Measurements from ENCODE around the gene TMEM95. TPM values are rescaled to one million over a fixed set of nuclear protein-coding genes. Genes with fewer than 3 reads are reported as not detected.
A peak's percentile ranks its signal among the peaks of the same experiment; 100 is the strongest.

The TMEM95 gene
- total RNA-seq, 6 experiments from 2014 or later = not detected

- Mint-ChIP-seq H3K27me3 (ENCODE audit: insufficient read depth) (peaks cover 21% of the 10 kb centered on the region), H3K27ac (peak within 1 kb of the TSS; percentile 78), H3K9me3 (no peaks in the 10 kb centered on the region), H3K4me3 (peak within 1 kb of the TSS; percentile 87), H3K36me3 (ENCODE audit: low read depth) (peaks cover 52% of the 10 kb centered on the region), H3K4me1 (ENCODE audit: low read depth) (peaks cover 50% of the 10 kb centered on the region)
- peak; percentile 69 for DNase-seq
- no peak for TF ChIP-seq CTCF (IDR thresholded peaks at IDR 0.05)
Observed at GRCh38 chr17:7314719-7315569, 40.0 kb upstream of the TMEM95 start, which contains the start of gene GPS2. Gene GPS2, minus strand, starts transcription at chr17:7315360. Its CDS starts 308 bp downstream, at chr17:7315052.

- no peak for DNase-seq
- H3K27ac Mint-ChIP-seq = peak overlapping the region; percentile 74
- H3K4me3 Mint-ChIP-seq = peak overlapping the region; percentile 87
- no peak for TF ChIP-seq CTCF (IDR thresholded peaks at IDR 0.05)
- H3K4me1 Mint-ChIP-seq (ENCODE audit: low read depth) = peaks cover 43% of the 10 kb centered on the region
- H3K27me3 Mint-ChIP-seq (ENCODE audit: insufficient read depth) = peaks cover 17% of the 10 kb centered on the region
- H3K9me3 Mint-ChIP-seq = no peaks in the 10 kb centered on the region
- H3K36me3 Mint-ChIP-seq (ENCODE audit: low read depth) = peaks cover 45% of the 10 kb centered on the region
Observed at GRCh38 chr17:7315570-7316235, 39.3 kb upstream of the TMEM95 start.

- H3K4me1 Mint-ChIP-seq (ENCODE audit: low read depth) = peaks cover 30% of the 10 kb centered on the region
- H3K36me3 Mint-ChIP-seq (ENCODE audit: low read depth) = peaks cover 42% of the 10 kb centered on the region
- no peak for TF ChIP-seq CTCF (IDR thresholded peaks at IDR 0.05)
- H3K9me3 Mint-ChIP-seq = no peaks in the 10 kb centered on the region
- H3K4me3 Mint-ChIP-seq = no peak overlapping the region
- no peak overlapping the region for H3K27ac Mint-ChIP-seq
- no peak for DNase-seq
- H3K27me3 Mint-ChIP-seq (ENCODE audit: insufficient read depth) = peaks cover 17% of the 10 kb centered on the region
Observed at GRCh38 chr17:7317161-7317803, 37.7 kb upstream of the TMEM95 start.

DNA sequence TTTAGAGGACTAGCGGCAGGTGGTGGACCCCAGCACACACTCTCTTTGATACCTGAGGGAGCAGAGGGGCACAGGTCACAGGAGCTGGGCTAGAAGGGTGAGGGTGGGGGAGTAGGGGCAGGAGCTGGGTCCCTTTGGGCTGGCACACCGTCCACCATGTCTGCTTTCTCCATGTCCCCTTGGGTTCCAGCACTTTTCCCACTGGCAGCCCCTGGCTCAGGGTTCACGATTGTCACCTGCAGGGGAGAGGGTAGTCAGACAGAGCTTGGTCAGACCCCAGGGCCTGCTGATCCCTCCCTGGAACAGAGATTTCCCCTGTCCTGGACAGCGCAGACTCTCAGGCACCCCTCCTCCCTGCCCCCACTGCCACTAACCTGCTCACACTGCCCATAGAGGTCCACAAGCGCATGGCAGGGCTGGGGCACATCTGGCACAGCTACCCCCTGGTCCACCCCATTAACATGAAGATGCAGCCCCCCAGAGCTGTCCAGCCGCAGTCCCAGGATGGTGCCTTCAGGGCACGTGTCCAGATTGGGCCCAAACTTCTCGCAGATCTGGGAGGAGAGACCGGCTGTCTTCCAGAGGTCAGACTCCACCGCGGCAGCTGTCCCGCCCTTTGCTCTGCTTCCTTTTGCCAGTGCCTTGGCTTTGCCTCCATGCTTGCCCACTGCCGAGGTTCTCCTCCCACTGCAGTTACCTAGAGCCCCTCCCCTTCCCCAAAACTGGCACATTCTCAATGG is 36.7 kb upstream of the TMEM95 start:
- Mint-ChIP-seq H3K36me3 (ENCODE audit: low read depth) (peaks cover 32% of the 10 kb centered on the region), H3K27ac (no peak overlapping the region), H3K27me3 (ENCODE audit: insufficient read depth) (peaks cover 11% of the 10 kb centered on the region), H3K4me1 (ENCODE audit: low read depth) (peaks cover 20% of the 10 kb centered on the region), H3K9me3 (no peaks in the 10 kb centered on the region), H3K4me3 (no peak overlapping the region)
- TF ChIP-seq CTCF (IDR thresholded peaks at IDR 0.05) = no peak
- DNase-seq = no peak

GRCh38 chr17:7321466-7321865 is 33.5 kb upstream of the TMEM95 start:
- no peak for TF ChIP-seq CTCF (IDR thresholded peaks at IDR 0.05)
- Mint-ChIP-seq H3K9me3 (no peaks in the 10 kb centered on the region), H3K4me1 (ENCODE audit: low read depth) (peaks cover 1% of the 10 kb centered on the region; the same call in 1 of the 2 replicates), H3K27me3 (ENCODE audit: insufficient read depth) (peaks cover 1% of the 10 kb centered on the region; the same call in 1 of the 2 replicates), H3K36me3 (ENCODE audit: low read depth) (peaks cover 11% of the 10 kb centered on the region), H3K4me3 (no peak overlapping the region), H3K27ac (no peak overlapping the region)
- no peak for DNase-seq
